Mammary epithelial cell (primary cell): Measurements from ENCODE around the gene ZHX3.

Source experiments
- EZH2 ChIP-seq: IDR thresholded peaks from 2 replicates; pipeline ENCODE4 v1.6.1; 2012; ENCODE audit warnings: low read length, inconsistent platforms, borderline replicate concordance
- TF ChIP-seq, protein P1 (sequence below), 2 donors: IDR thresholded peaks in 1 of 2; conservative IDR thresholded peaks in 1 of 2; 2 replicates each; pipeline ENCODE4 v1.5.1; 2011 to 2012; ENCODE audit warnings: inconsistent platforms in 2 of 2, low read length in 2 of 2, mild to moderate bottlenecking in 2 of 2, control low read depth in 1 of 2, low read depth in 1 of 2; ENCODE audit not compliant: insufficient read depth in 1 of 2; ENCODE audit errors: extremely low read depth in 1 of 2

DNA sequence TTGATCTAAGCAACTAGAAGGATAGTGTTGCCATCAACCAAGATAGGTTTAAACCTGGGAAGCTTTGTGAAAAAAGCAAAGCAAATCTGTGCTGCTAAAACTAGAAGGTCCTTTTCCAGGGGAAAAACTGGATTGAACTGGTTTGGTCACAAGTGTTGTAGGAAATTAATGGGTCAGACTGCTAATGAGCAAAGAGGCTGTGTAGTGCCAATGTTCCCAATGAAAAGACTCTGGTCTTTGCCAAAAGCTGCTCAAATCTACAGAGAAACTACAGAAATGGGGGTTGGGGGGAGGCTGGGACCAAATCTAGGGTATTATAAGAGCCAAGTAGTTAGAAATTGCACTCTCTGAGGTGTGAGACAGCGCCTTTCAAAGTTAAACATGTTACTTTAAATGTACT lies 95.2 kb downstream of the ZHX3 start:
- TF ChIP-seq, protein P1, sequence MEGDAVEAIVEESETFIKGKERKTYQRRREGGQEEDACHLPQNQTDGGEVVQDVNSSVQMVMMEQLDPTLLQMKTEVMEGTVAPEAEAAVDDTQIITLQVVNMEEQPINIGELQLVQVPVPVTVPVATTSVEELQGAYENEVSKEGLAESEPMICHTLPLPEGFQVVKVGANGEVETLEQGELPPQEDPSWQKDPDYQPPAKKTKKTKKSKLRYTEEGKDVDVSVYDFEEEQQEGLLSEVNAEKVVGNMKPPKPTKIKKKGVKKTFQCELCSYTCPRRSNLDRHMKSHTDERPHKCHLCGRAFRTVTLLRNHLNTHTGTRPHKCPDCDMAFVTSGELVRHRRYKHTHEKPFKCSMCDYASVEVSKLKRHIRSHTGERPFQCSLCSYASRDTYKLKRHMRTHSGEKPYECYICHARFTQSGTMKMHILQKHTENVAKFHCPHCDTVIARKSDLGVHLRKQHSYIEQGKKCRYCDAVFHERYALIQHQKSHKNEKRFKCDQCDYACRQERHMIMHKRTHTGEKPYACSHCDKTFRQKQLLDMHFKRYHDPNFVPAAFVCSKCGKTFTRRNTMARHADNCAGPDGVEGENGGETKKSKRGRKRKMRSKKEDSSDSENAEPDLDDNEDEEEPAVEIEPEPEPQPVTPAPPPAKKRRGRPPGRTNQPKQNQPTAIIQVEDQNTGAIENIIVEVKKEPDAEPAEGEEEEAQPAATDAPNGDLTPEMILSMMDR (conservative IDR thresholded peaks at IDR 0.05 in 1 of 2, IDR thresholded peaks at IDR 0.05 in 1 of 2; ENCODE audit: extremely low read depth in 1 of 2, insufficient read depth in 1 of 2, low read depth in 1 of 2, low read length in 2 of 2), result no peak
- TF ChIP-seq EZH2, result no peak
